Stomach (tissue), 4 donors: ENCODE data around the gene PTPRM.

ENCODE experiments used
- CTCF ChIP-seq, 7 experiments: fragments of 450-650 bp in 4 of 7; fragments of 200-600 bp in 3 of 7; sonication (generic) in 3 of 7; IDR thresholded peaks; one replicate each; pipeline ENCODE4 v1.5.1; 2016 to 2019; ENCODE audit warnings: antibody characterized with exemption in 7 of 7, control low read depth in 2 of 7, mild to moderate bottlenecking in 1 of 7
- EP300 ChIP-seq: sonication (generic); formaldehyde crosslinking; IDR thresholded peaks from one replicate; pipeline ENCODE4 v1.6.1; 2017; ENCODE audit warnings: antibody characterized with exemption
- POLR2A ChIP-seq, 4 donors: fragments of 450-650 bp; IDR thresholded peaks; one replicate each; pipeline ENCODE4 v1.6.1; 2016; ENCODE audit warnings: antibody characterized with exemption in 4 of 4, control low read depth in 2 of 4, mild to moderate bottlenecking in 1 of 4, moderate library complexity in 1 of 4
- POLR2AphosphoS5 ChIP-seq, 3 donors: sonication (generic); formaldehyde crosslinking; IDR thresholded peaks; one replicate each; pipeline ENCODE4 v1.6.1; 2016; ENCODE audit warnings: antibody characterized with exemption in 3 of 3

GRCh38 chr18:8011361-8011760, 444.2 kb downstream of the PTPRM start:
- TF ChIP-seq CTCF (IDR thresholded peaks at IDR 0.05) (no peak), EP300 (no peak), POLR2A (IDR thresholded peaks at IDR 0.05) (no peak), POLR2AphosphoS5 (IDR thresholded peaks at IDR 0.05) (no peak)
